RWPE1 (cell line): ENCODE results near the gene LMOD2.
A peak's percentile ranks its signal among the peaks of the same experiment; 100 is the strongest.

Source experiments
- CTCF ChIA-PET: fragments of 350-600 bp; sonication (Branson Sonifier 250); formaldehyde crosslinking; extraction: SDS; loops from one replicate; lab custom pipeline; 2021; lab: Yijun Ruan, JAX
- POLR2A ChIA-PET: fragments of 400-600 bp; formaldehyde crosslinking; extraction: SDS; loops from one replicate; lab custom pipeline; 2020; ENCODE audit warnings: antibody characterized with exemption; ENCODE audit not compliant: low non-redundant PET; lab: Yijun Ruan, JAX
- DNase-seq: peaks from one replicate; pipeline ENCODE4 v3.0.0; 2012; ENCODE audit warnings: low spot score
- H3K27ac ChIP-seq: fragments of 450-650 bp; 2 replicates; pipeline ENCODE4 v1.5.1; 2017
- CTCF ChIP-seq: fragments of 450-650 bp; conservative IDR thresholded peaks from 2 replicates; pipeline ENCODE4 v1.5.1; 2017; ENCODE audit warnings: low read depth, mild to moderate bottlenecking

Gene LMOD2

GRCh38 chr7:123681561-123681960, 25.9 kb downstream of the LMOD2 start:
- H3K27ac ChIP-seq: no peak overlapping the region
- DNase-seq: no peak
- no peak for TF ChIP-seq CTCF
- POLR2A ChIA-PET: no interaction called here
- CTCF ChIA-PET: interaction anchor here (0.6 to 1.3 kb wide), 3 partner anchors 45 to 187 kb away, joined by 3 to 5 read pairs (median 5); no protein-coding TSS in a partner anchor

- no peak overlapping the region for H3K27ac ChIP-seq
- TF ChIP-seq CTCF: peak; percentile 67
- ChIA-PET POLR2A (no interaction called here), CTCF (interaction anchor here (0.5 to 1.3 kb wide), 10 partner anchors 37 to 684 kb away, joined by 3 to 5 read pairs (median 3); no protein-coding TSS in a partner anchor)
- peak; percentile 30 for DNase-seq
Measured at GRCh38 chr7:123682690-123683089, 27.0 kb downstream of the LMOD2 start.

- CTCF ChIA-PET: interaction anchor here (0.6 kb wide), 1 partner anchor 195 kb away, joined by 3 read pairs; no protein-coding TSS in a partner anchor
Measured at GRCh38 chr7:123687161-123687560, 31.5 kb downstream of the LMOD2 start.

GRCh38 chr7:123687727-123688126, 32.1 kb downstream of the LMOD2 start:
- ChIA-PET POLR2A (no interaction called here), CTCF (interaction anchor here (0.6 kb wide), 1 partner anchor 196 kb away, joined by 3 read pairs; no protein-coding TSS in a partner anchor)
- no peak overlapping the region for H3K27ac ChIP-seq
- TF ChIP-seq CTCF: no peak
- no peak for DNase-seq

More at GRCh38 chr7:123687161-123687560, 31.5 kb downstream of the LMOD2 start:
- DNase-seq: no peak
- POLR2A ChIA-PET: no interaction called here
- no peak overlapping the region for H3K27ac ChIP-seq
- TF ChIP-seq CTCF: no peak

- no peak for TF ChIP-seq CTCF
- no peak overlapping the region for H3K27ac ChIP-seq
- DNase-seq: no peak
- ChIA-PET CTCF (interaction anchor here (1.3 kb wide), 1 partner anchor 12 kb away, joined by 4 read pairs; no protein-coding TSS in a partner anchor), POLR2A (no interaction called here)
Measured at GRCh38 chr7:123689250-123689649, 33.6 kb downstream of the LMOD2 start.

- H3K27ac ChIP-seq: no peak overlapping the region
- POLR2A ChIA-PET: no interaction called here
- CTCF ChIA-PET: interaction anchor here (0.6 to 1.3 kb wide), 2 partner anchors 11 to 162 kb away, joined by 3 to 4 read pairs; no protein-coding TSS in a partner anchor
- no peak for TF ChIP-seq CTCF
- DNase-seq: no peak
Measured at GRCh38 chr7:123690550-123690949, 34.9 kb downstream of the LMOD2 start.
